K562 (cell line): Measurements from ENCODE around the gene NUP98. TPM values are rescaled to one million over a fixed set of nuclear protein-coding genes. Genes with fewer than 3 reads are reported as not detected.
A peak's percentile ranks its signal among the peaks of the same experiment; 100 is the strongest.

ENCODE experiments used
- BCL6 ChIP-seq: fragments of 250-450 bp; sonication (Bioruptor Pico); IDR thresholded peaks from 2 replicates; pipeline ENCODE4 v1.4.0; 2020
- CHD7 ChIP-seq: fragments of 200-600 bp; sonication (generic); IDR thresholded peaks from one replicate; pipeline ENCODE4 v1.6.1; 2012; ENCODE audit warnings: mild to moderate bottlenecking, low read depth, low read length, inconsistent platforms
- DIDO1 ChIP-seq: fragments of 450-650 bp; IDR thresholded peaks from 2 replicates; pipeline ENCODE4 v1.6.1; 2016; ENCODE audit warnings: low read depth, missing biosample characterization, missing genetic modification characterization
- PHB ChIP-seq: fragments of 250-450 bp; sonication (Bioruptor Pico); IDR thresholded peaks from 2 replicates; pipeline ENCODE4 v1.5.0; 2021
- RNF2 ChIP-seq: sonication (generic); IDR thresholded peaks from 2 replicates; pipeline ENCODE4 v1.6.1; 2016
- SOX6 ChIP-seq: fragments of 450-650 bp; IDR thresholded peaks from 2 replicates; pipeline ENCODE4 v1.6.1; 2014; ENCODE audit warnings: mild to moderate bottlenecking
- STAT5B ChIP-seq: fragments of 250-450 bp; sonication (Bioruptor Pico); IDR thresholded peaks from 2 replicates; pipeline ENCODE4 v1.8.0; 2021; ENCODE audit warnings: mild to moderate bottlenecking, inconsistent platforms
- TFE3 ChIP-seq: fragments of 450-650 bp; formaldehyde crosslinking; IDR thresholded peaks from 2 replicates; pipeline ENCODE4 v1.4.0; 2020; ENCODE audit warnings: mild to moderate bottlenecking, mixed read lengths
- YY1 ChIP-seq, 3 experiments: IDR thresholded peaks; 2 replicates each; pipeline ENCODE4 v1.6.1; 2011; ENCODE audit warnings: low read length in 2 of 3, mild to moderate bottlenecking in 2 of 3, moderate library complexity in 2 of 3, borderline replicate concordance in 1 of 3, control low read depth in 1 of 3, low read depth in 1 of 3; ENCODE audit not compliant: insufficient read depth in 3 of 3, insufficient replicate concordance in 2 of 3, control insufficient read depth in 1 of 3, insufficient read length in 1 of 3; ENCODE audit errors: extremely low read depth in 1 of 3
- ZNF324 ChIP-seq: fragments of 250-450 bp; sonication (Bioruptor Pico); IDR thresholded peaks from 2 replicates; pipeline ENCODE4 v1.4.0; 2020; ENCODE audit warnings: mild to moderate bottlenecking
- ZNF408 ChIP-seq: fragments of 250-450 bp; sonication (Bioruptor Pico); IDR thresholded peaks from 2 replicates; pipeline ENCODE4 v1.4.0; 2020; ENCODE audit warnings: low read depth, mild to moderate bottlenecking, moderate library complexity
- ZNF778 ChIP-seq: fragments of 450-650 bp; formaldehyde crosslinking; IDR thresholded peaks from 2 replicates; pipeline ENCODE4 v1.4.0; 2020; ENCODE audit warnings: mild to moderate bottlenecking, moderate library complexity
- polyA plus RNA-seq, 8 experiments: library from polyadenylated mRNA; depleted of rRNA in 4 of 8; stranded (reverse) in 5 of 8; unstranded in 3 of 8; fragments of >200 nt; fragmentation: Nextera tagmentation in 2 of 8; fragmentation: Illumina TruSeq in 1 of 8; extraction: Ambion mirVana in 2 of 8; extraction: Trizol in 1 of 8; gene quantifications; 2 replicates each; pipeline versions ENCODE4 v1.2.1 to v1.2.3, GENCODE V29; 2011 to 2014; ENCODE audit warnings: inconsistent platforms in 1 of 8, missing spikeins in 1 of 8
- total RNA-seq, 7 experiments: library from RNA; depleted of rRNA in 6 of 7; stranded (reverse); fragments of >200 nt in 6 of 7; fragmentation: Illumina TruSeq in 2 of 7; extraction: Trizol in 2 of 7; gene quantifications; 2 replicates each; pipeline versions ENCODE4 v1.2.1 to v1.2.3, GENCODE V29; 2011 to 2021; ENCODE audit warnings: low replicate concordance in 1 of 7

Gene NUP98
- total and polyA plus RNA-seq, 9 of the 15 experiments (the other 6 are each of a cell fraction or from before 2014, with no cell fraction given) = 45.1 to 196 (median 130) TPM

GRCh38 chr11:3642071-3642951 lies 155.0 kb downstream of the NUP98 start (continued):
- TF ChIP-seq CHD7 (no peak), STAT5B (CRISPR knock-in tag) (no peak), YY1 (IDR thresholded peaks at IDR 0.05; ENCODE audit: borderline replicate concordance in 1 of 3, control insufficient read depth in 1 of 3, extremely low read depth in 1 of 3, insufficient read depth in 3 of 3, insufficient read length in 1 of 3, insufficient replicate concordance in 2 of 3, low read depth in 1 of 3, low read length in 2 of 3) (peak in 1 of 3 experiments; percentile 48), PHB (no peak), ZNF778 (CRISPR knock-in tag) (no peak), ZNF324 (CRISPR knock-in tag) (no peak), DIDO1 (tag) (no peak), RNF2 (no peak), BCL6 (CRISPR knock-in tag) (no peak), ZNF408 (CRISPR knock-in tag) (no peak), SOX6 (peak; percentile 18; the same call in 1 of the 2 replicates), TFE3 (CRISPR knock-in tag) (no peak)
